ENCODE results near the gene TMEM9B.
"Not testable (repeated sequence)": the region's sequence is repeated elsewhere in the genome, so short reads cannot be mapped to it uniquely, and the experiment has no call there.

The TMEM9B gene

GRCh38 chr11:8988329-8989234 is 24.3 kb upstream of the TMEM9B start:
- H3K4me3 ChIP-seq (ENCODE audit: low read depth, low read length): no peak overlapping the region
- no peak for TF ChIP-seq CTCF (IDR thresholded peaks at IDR 0.05; ENCODE audit: low read depth, low read length)

- no peak for TF ChIP-seq CTCF (IDR thresholded peaks at IDR 0.05; ENCODE audit: low read depth, low read length)
- H3K4me3 ChIP-seq (ENCODE audit: low read depth, low read length): no peak overlapping the region
Observed at GRCh38 chr11:8987446-8987845, 23.2 kb upstream of the TMEM9B start.

- not testable (repeated sequence) for H3K4me3 ChIP-seq (ENCODE audit: low read depth, low read length)
Observed at GRCh38 chr11:8986772-8987171, 22.5 kb upstream of the TMEM9B start.

GRCh38 chr11:8985462-8985861 is 21.2 kb upstream of the TMEM9B start:
- no peak overlapping the region for H3K4me3 ChIP-seq (ENCODE audit: low read depth, low read length)
- TF ChIP-seq CTCF (IDR thresholded peaks at IDR 0.05; ENCODE audit: low read depth, low read length): no peak

GRCh38 chr11:8983552-8983951 is 19.3 kb upstream of the TMEM9B start:
- no peak for TF ChIP-seq CTCF (IDR thresholded peaks at IDR 0.05; ENCODE audit: low read depth, low read length)
- no peak overlapping the region for H3K4me3 ChIP-seq (ENCODE audit: low read depth, low read length)

- no peak for TF ChIP-seq CTCF (IDR thresholded peaks at IDR 0.05; ENCODE audit: low read depth, low read length)
- no peak overlapping the region for H3K4me3 ChIP-seq (ENCODE audit: low read depth, low read length)
Observed at GRCh38 chr11:8980485-8980884, 16.2 kb upstream of the TMEM9B start.

GRCh38 chr11:8979365-8979764 is 15.1 kb upstream of the TMEM9B start:
- H3K4me3 ChIP-seq (ENCODE audit: low read depth, low read length): not testable (repeated sequence)

GRCh38 chr11:8973121-8973520 is 8.9 kb upstream of the TMEM9B start:
- no peak overlapping the region for H3K4me3 ChIP-seq (ENCODE audit: low read depth, low read length)
- TF ChIP-seq CTCF (IDR thresholded peaks at IDR 0.05; ENCODE audit: low read depth, low read length): no peak

Measured in WI38 (cell line).